GM19025 (cell line): ENCODE measurements around the gene NTM.
A peak's percentile ranks its signal among the peaks of the same experiment; 100 is the strongest.

Source experiments
- ATAC-seq: cut with Tn5 transposase; IDR thresholded peaks from one replicate; pipeline ENCODE4 v1.9.1; 2021; ENCODE audit warnings: mild to moderate bottlenecking, low read depth, moderate library complexity; ENCODE audit not compliant: unreplicated experiment

NTM gene

GRCh38 chr11:131372234-131372962, 2.0 kb downstream of the NTM start:
- no peak for ATAC-seq

GRCh38 chr11:131373095-131373725, 2.8 kb downstream of the NTM start:
- no peak for ATAC-seq

GRCh38 chr11:131373756-131374155, 3.3 kb downstream of the NTM start:
- ATAC-seq, result no peak

GRCh38 chr11:131375421-131375820, 5.0 kb downstream of the NTM start:
- ATAC-seq, result no peak

- ATAC-seq, result no peak
Measured at GRCh38 chr11:131375915-131376314, 5.5 kb downstream of the NTM start.

GRCh38 chr11:131378931-131379330, 8.5 kb downstream of the NTM start:
- ATAC-seq, result peak; percentile 86

GRCh38 chr11:131385763-131386390, 15.5 kb downstream of the NTM start:
- no peak for ATAC-seq

GRCh38 chr11:131386408-131386807, 16.0 kb downstream of the NTM start:
- ATAC-seq, result no peak

GRCh38 chr11:131388030-131388429, 17.6 kb downstream of the NTM start:
- ATAC-seq, result no peak

- no peak for ATAC-seq
Measured at GRCh38 chr11:131389582-131389981, 19.2 kb downstream of the NTM start.

GRCh38 chr11:131391176-131391575, 20.8 kb downstream of the NTM start:
- ATAC-seq, result no peak

GRCh38 chr11:131392528-131393255, 22.3 kb downstream of the NTM start:
- no peak for ATAC-seq

- no peak for ATAC-seq
Measured at GRCh38 chr11:131393691-131394090, 23.3 kb downstream of the NTM start.

GRCh38 chr11:131397675-131398074, 27.3 kb downstream of the NTM start:
- ATAC-seq, result no peak

GRCh38 chr11:131402040-131402439, 31.6 kb downstream of the NTM start:
- no peak for ATAC-seq

- no peak for ATAC-seq
Measured at GRCh38 chr11:131404010-131404409, 33.6 kb downstream of the NTM start.

- ATAC-seq, result no peak
Measured at GRCh38 chr11:131408025-131408640, 37.7 kb downstream of the NTM start.

GRCh38 chr11:131409345-131409744, 38.9 kb downstream of the NTM start:
- ATAC-seq, result no peak

GRCh38 chr11:131411636-131412035, 41.2 kb downstream of the NTM start:
- ATAC-seq, result no peak

GRCh38 chr11:131412061-131412460, 41.6 kb downstream of the NTM start:
- ATAC-seq, result no peak

- no peak for ATAC-seq
Measured at GRCh38 chr11:131413217-131413616, 42.8 kb downstream of the NTM start.
